ENCODE data around the gene VAMP3.

The VAMP3 gene

GRCh38 chr1:7778133-7778628 lies 7.1 kb downstream of the VAMP3 start:
- ATAC-seq (ENCODE audit: insufficient read depth, low read depth) (no peak), DNase-seq (no peak)
- H3K9ac ChIP-seq (ENCODE audit: low read depth, low read length), result no peak overlapping the region
- H3K4me3 ChIP-seq (ENCODE audit: low read depth in 1 of 2, low read length in 2 of 2), result no peak overlapping the region
- TF ChIP-seq EZH2 (IDR thresholded peaks at IDR 0.05; ENCODE audit: borderline replicate concordance, low read depth, low read length, severe bottlenecking) (no peak), CTCF (IDR thresholded peaks at IDR 0.05; ENCODE audit: borderline replicate concordance, extremely low read depth, low read length, poor library complexity, severe bottlenecking) (no peak)
- H3K36me3 ChIP-seq (ENCODE audit: insufficient read depth, low read length), result peaks cover 62% of the 10 kb centered on the region
- no peaks in the 10 kb centered on the region for H3K9me3 ChIP-seq (ENCODE audit: insufficient read depth, low read length, severe bottlenecking)
- H3K27ac ChIP-seq (ENCODE audit: low read length), result no peak overlapping the region
- no peak overlapping the region for H3K4me2 ChIP-seq (ENCODE audit: insufficient read depth, low read length)
- H2AFZ ChIP-seq (ENCODE audit: low read depth, low read length), result no peak overlapping the region
- H3K4me1 ChIP-seq (ENCODE audit: insufficient read depth, low read length), result no peaks in the 10 kb centered on the region
- H4K20me1 ChIP-seq (ENCODE audit: insufficient read depth, low read length), result no peaks in the 10 kb centered on the region; the same call in 1 of the 2 replicates
- peaks cover 13% of the 10 kb centered on the region for H3K79me2 ChIP-seq (ENCODE audit: insufficient read depth, low read length)
- H3K27me3 ChIP-seq (ENCODE audit: insufficient read depth, low read length, poor library complexity), result no peaks in the 10 kb centered on the region

GRCh38 chr1:7780976-7781375 lies 9.9 kb downstream of the VAMP3 start:
- DNase-seq (no peak), ATAC-seq (ENCODE audit: insufficient read depth, low read depth) (no peak)
- TF ChIP-seq CTCF (IDR thresholded peaks at IDR 0.05; ENCODE audit: borderline replicate concordance, extremely low read depth, low read length, poor library complexity, severe bottlenecking) (no peak), EZH2 (IDR thresholded peaks at IDR 0.05; ENCODE audit: borderline replicate concordance, low read depth, low read length, severe bottlenecking) (no peak)
- Histone ChIP-seq H3K4me2 (ENCODE audit: insufficient read depth, low read length) (no peak overlapping the region), H4K20me1 (ENCODE audit: insufficient read depth, low read length) (no peaks in the 10 kb centered on the region), H3K36me3 (ENCODE audit: insufficient read depth, low read length) (peaks cover 49% of the 10 kb centered on the region), H3K27me3 (ENCODE audit: insufficient read depth, low read length, poor library complexity) (no peaks in the 10 kb centered on the region), H3K4me3 (ENCODE audit: low read depth in 1 of 2, low read length in 2 of 2) (no peak overlapping the region), H3K79me2 (ENCODE audit: insufficient read depth, low read length) (no peaks in the 10 kb centered on the region), H3K27ac (ENCODE audit: low read length) (no peak overlapping the region), H3K9ac (ENCODE audit: low read depth, low read length) (no peak overlapping the region), H2AFZ (ENCODE audit: low read depth, low read length) (no peak overlapping the region), H3K4me1 (ENCODE audit: insufficient read depth, low read length) (no peaks in the 10 kb centered on the region), H3K9me3 (ENCODE audit: insufficient read depth, low read length, severe bottlenecking) (no peaks in the 10 kb centered on the region)

- Histone ChIP-seq H4K20me1 (ENCODE audit: insufficient read depth, low read length) (no peaks in the 10 kb centered on the region), H3K4me2 (ENCODE audit: insufficient read depth, low read length) (no peak overlapping the region), H3K9me3 (ENCODE audit: insufficient read depth, low read length, severe bottlenecking) (no peaks in the 10 kb centered on the region), H3K36me3 (ENCODE audit: insufficient read depth, low read length) (peaks cover 46% of the 10 kb centered on the region), H3K4me3 (ENCODE audit: low read depth in 1 of 2, low read length in 2 of 2) (no peak overlapping the region), H2AFZ (ENCODE audit: low read depth, low read length) (no peak overlapping the region), H3K9ac (ENCODE audit: low read depth, low read length) (no peak overlapping the region), H3K27ac (ENCODE audit: low read length) (no peak overlapping the region), H3K4me1 (ENCODE audit: insufficient read depth, low read length) (no peaks in the 10 kb centered on the region), H3K79me2 (ENCODE audit: insufficient read depth, low read length) (no peaks in the 10 kb centered on the region), H3K27me3 (ENCODE audit: insufficient read depth, low read length, poor library complexity) (no peaks in the 10 kb centered on the region)
- TF ChIP-seq CTCF (IDR thresholded peaks at IDR 0.05; ENCODE audit: borderline replicate concordance, extremely low read depth, low read length, poor library complexity, severe bottlenecking) (no peak), EZH2 (IDR thresholded peaks at IDR 0.05; ENCODE audit: borderline replicate concordance, low read depth, low read length, severe bottlenecking) (no peak)
- DNase-seq (no peak), ATAC-seq (ENCODE audit: insufficient read depth, low read depth) (no peak)
These were observed 10.4 kb downstream of the VAMP3 start for GRCh38 chr1:7781501-7781900.
